HepG2 (cell line): ENCODE results near the gene TBX6. TPM values are rescaled to one million over a fixed set of nuclear protein-coding genes. Genes with fewer than 3 reads are reported as not detected.
A peak's percentile ranks its signal among the peaks of the same experiment; 100 is the strongest.

ENCODE experiments used
- ELF3 ChIP-seq: IDR thresholded peaks from 2 replicates; pipeline ENCODE4 v1.6.1; 2016; ENCODE audit warnings: missing genetic modification reagents, missing compliant biosample characterization
- ESRRA ChIP-seq: sonication (generic); formaldehyde crosslinking; IDR thresholded peaks from 2 replicates; pipeline ENCODE4 v1.5.1; 2020; ENCODE audit warnings: mild to moderate bottlenecking, low read depth, missing genetic modification reagents
- HNRNPK ChIP-seq: fragments of 200-400 bp; formaldehyde crosslinking; IDR thresholded peaks from 2 replicates; pipeline ENCODE4 v1.6.1; 2018; ENCODE audit warnings: low read length, low read depth, moderate library complexity, mild to moderate bottlenecking; ENCODE audit not compliant: poor library complexity, severe bottlenecking
- MAFG ChIP-seq: sonication (generic); formaldehyde crosslinking; IDR thresholded peaks from 2 replicates; pipeline ENCODE4 v1.5.1; 2020; ENCODE audit warnings: mild to moderate bottlenecking, missing genetic modification reagents
- MLX ChIP-seq: IDR thresholded peaks from 2 replicates; pipeline ENCODE4 v1.6.1; 2016
- MXD4 ChIP-seq: IDR thresholded peaks from 2 replicates; pipeline ENCODE4 v1.6.1; 2016; ENCODE audit warnings: mild to moderate bottlenecking, missing biosample characterization, missing genetic modification reagents
- NCOR1 ChIP-seq: fragments of 200-600 bp; sonication (generic); IDR thresholded peaks from 2 replicates; pipeline ENCODE4 v1.7.0; 2017; ENCODE audit warnings: antibody characterized with exemption, low read length, borderline replicate concordance
- NR1H2 ChIP-seq: sonication (generic); formaldehyde crosslinking; IDR thresholded peaks from 2 replicates; pipeline ENCODE4 v1.8.1; 2022; ENCODE audit warnings: low read depth, missing genetic modification reagents, borderline replicate concordance
- PHF20 ChIP-seq: sonication (generic); formaldehyde crosslinking; IDR thresholded peaks from 2 replicates; pipeline ENCODE4 v1.5.0; 2020; ENCODE audit warnings: mild to moderate bottlenecking, missing genetic modification reagents
- PPARG ChIP-seq: conservative IDR thresholded peaks from 2 replicates; pipeline ENCODE4 v1.6.1; 2016; ENCODE audit warnings: missing biosample characterization, missing genetic modification reagents
- SNAI1 ChIP-seq: sonication (generic); formaldehyde crosslinking; IDR thresholded peaks from 2 replicates; pipeline ENCODE4 v1.5.0; 2020; ENCODE audit warnings: mild to moderate bottlenecking, missing genetic modification reagents, borderline replicate concordance
- SSRP1 ChIP-seq: IDR thresholded peaks from 2 replicates; pipeline ENCODE4 v1.6.1; 2016; ENCODE audit warnings: control low read depth
- TAF15 ChIP-seq: fragments of 200-400 bp; formaldehyde crosslinking; IDR thresholded peaks from one replicate; pipeline ENCODE4 v1.6.1; 2018; ENCODE audit warnings: mild to moderate bottlenecking, low read depth, low read length; ENCODE audit not compliant: poor library complexity, severe bottlenecking
- TBL1XR1 ChIP-seq: fragments of 150-350 bp; IDR thresholded peaks from 2 replicates; pipeline ENCODE4 v1.6.1; 2014; ENCODE audit warnings: borderline replicate concordance, low read length; ENCODE audit not compliant: partially characterized antibody
- TFDP2 ChIP-seq: sonication (generic); formaldehyde crosslinking; IDR thresholded peaks from 2 replicates; pipeline ENCODE4 v1.4.0; 2020; ENCODE audit warnings: missing genetic modification reagents
- ZBTB33 ChIP-seq: sonication (generic); formaldehyde crosslinking; IDR thresholded peaks from 2 replicates; pipeline ENCODE4 v1.4.0; 2020; ENCODE audit warnings: missing genetic modification reagents
- ZFP41 ChIP-seq: sonication (generic); formaldehyde crosslinking; IDR thresholded peaks from 2 replicates; pipeline ENCODE4 v1.4.0; 2020; ENCODE audit warnings: mild to moderate bottlenecking, missing genetic modification reagents, borderline replicate concordance
- ZNF235 ChIP-seq: sonication (generic); formaldehyde crosslinking; IDR thresholded peaks from 2 replicates; pipeline ENCODE4 v1.8.1; 2023; ENCODE audit warnings: mild to moderate bottlenecking, missing genetic modification reagents, borderline replicate concordance
- polyA plus RNA-seq, 8 experiments: library from polyadenylated mRNA; depleted of rRNA in 3 of 8; stranded (reverse) in 7 of 8; unstranded in 1 of 8; fragments of >200 nt; fragmentation: Illumina TruSeq in 4 of 8; extraction: Trizol in 4 of 8; gene quantifications; 2 replicates each; pipeline versions ENCODE4 v1.2.1 to v1.2.3, GENCODE V29; 2011 to 2016; ENCODE audit warnings: low read depth in 4 of 8, missing spikeins in 1 of 8, mixed read lengths in 1 of 8; ENCODE audit not compliant: insufficient read depth in 1 of 8
- total RNA-seq, 5 experiments: library from RNA; depleted of rRNA; stranded (reverse); fragments of >200 nt; fragmentation: Illumina TruSeq; extraction: Trizol; gene quantifications; 2 replicates each; pipeline ENCODE4 v1.2.3, GENCODE V29; 2016; ENCODE audit warnings: low read depth in 1 of 5
- TF ChIP-seq, protein P1 (sequence below): sonication (generic); formaldehyde crosslinking; IDR thresholded peaks from 2 replicates; pipeline ENCODE4 v1.4.0; 2020; ENCODE audit warnings: low read depth, mild to moderate bottlenecking, missing genetic modification reagents
- TF ChIP-seq, protein P2 (sequence below): fragments of 450-650 bp; IDR thresholded peaks from 2 replicates; pipeline ENCODE4 v1.6.1; 2017; ENCODE audit warnings: mild to moderate bottlenecking

Gene TBX6
- total and polyA plus RNA-seq, 2 of the 13 experiments (the other 11 are each of a cell fraction or from before 2014, with no cell fraction given) = 0.24 to 0.42 TPM

DNA sequence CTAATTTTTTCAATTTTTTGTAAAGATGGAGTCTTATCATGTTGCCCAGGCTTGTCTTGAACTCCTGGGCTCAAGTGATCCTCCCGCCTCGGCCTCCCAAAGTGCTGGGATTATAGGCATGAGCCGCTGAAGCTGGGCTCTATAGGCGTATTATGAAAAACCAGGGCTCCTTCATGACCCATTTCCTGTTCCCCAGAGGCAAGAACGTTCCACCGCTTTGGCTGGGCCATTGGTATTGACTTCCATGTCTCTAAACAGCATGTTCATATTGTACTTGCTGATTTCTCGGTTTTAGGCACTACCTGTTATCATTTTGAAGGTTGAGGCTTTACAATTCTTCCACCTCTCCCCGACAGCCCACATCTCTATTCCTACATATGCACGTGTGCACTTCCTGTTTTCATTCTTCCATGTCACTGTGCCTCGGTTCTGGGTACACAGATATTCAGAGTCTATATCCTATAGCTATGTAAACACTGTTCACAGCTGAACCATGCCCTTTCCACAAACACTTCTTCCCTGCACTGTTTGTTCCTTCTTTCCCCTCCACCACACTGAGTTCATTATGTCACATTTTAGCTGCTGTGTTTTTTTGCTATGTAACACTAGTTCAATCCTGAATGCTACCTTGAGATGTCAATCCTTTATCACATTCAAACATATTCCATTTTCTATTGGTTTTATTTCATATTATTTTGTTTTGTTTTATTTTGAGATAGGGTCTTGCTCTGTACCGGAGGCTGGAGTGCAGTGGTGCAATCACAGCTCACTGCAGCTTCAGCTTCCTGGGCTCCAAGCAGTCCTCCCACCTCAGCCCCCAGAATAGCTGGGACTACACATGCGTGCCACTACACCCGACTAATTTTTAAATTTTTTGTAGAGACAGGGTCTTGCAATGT, 48.1 kb upstream of the TBX6 start (continued):
- TF ChIP-seq TBL1XR1 (peak; percentile 88), ZNF235 (CRISPR knock-in tag) (no peak), SSRP1 (no peak; the same call in 1 of the 2 replicates), ESRRA (CRISPR knock-in tag) (peak; percentile 59), PHF20 (CRISPR knock-in tag) (peak; percentile 52; the same call in 1 of the 2 replicates), MXD4 (CRISPR knock-in tag) (peak; percentile 91), HNRNPK (no peak), TAF15 (no peak), ELF3 (CRISPR knock-in tag) (peak; percentile 99), ZBTB33 (peak; percentile 65; the same call in 1 of the 2 replicates), NR1H2 (CRISPR knock-in tag) (no peak), MAFG (CRISPR knock-in tag) (no peak), MLX (peak; percentile 98), PPARG (CRISPR knock-in tag) (peak; percentile 91), SNAI1 (CRISPR knock-in tag) (no peak), NCOR1 (peak; percentile 51; the same call in 1 of the 2 replicates), ZFP41 (CRISPR knock-in tag) (no peak), TFDP2 (no peak; the same call in none of the 2 replicates)
- TF ChIP-seq, protein P1, sequence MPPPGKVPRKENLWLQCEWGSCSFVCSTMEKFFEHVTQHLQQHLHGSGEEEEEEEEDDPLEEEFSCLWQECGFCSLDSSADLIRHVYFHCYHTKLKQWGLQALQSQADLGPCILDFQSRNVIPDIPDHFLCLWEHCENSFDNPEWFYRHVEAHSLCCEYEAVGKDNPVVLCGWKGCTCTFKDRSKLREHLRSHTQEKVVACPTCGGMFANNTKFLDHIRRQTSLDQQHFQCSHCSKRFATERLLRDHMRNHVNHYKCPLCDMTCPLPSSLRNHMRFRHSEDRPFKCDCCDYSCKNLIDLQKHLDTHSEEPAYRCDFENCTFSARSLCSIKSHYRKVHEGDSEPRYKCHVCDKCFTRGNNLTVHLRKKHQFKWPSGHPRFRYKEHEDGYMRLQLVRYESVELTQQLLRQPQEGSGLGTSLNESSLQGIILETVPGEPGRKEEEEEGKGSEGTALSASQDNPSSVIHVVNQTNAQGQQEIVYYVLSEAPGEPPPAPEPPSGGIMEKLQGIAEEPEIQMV (CRISPR knock-in tag) = peak; percentile 44; the same call in 1 of the 2 replicates
- TF ChIP-seq, protein P2, sequence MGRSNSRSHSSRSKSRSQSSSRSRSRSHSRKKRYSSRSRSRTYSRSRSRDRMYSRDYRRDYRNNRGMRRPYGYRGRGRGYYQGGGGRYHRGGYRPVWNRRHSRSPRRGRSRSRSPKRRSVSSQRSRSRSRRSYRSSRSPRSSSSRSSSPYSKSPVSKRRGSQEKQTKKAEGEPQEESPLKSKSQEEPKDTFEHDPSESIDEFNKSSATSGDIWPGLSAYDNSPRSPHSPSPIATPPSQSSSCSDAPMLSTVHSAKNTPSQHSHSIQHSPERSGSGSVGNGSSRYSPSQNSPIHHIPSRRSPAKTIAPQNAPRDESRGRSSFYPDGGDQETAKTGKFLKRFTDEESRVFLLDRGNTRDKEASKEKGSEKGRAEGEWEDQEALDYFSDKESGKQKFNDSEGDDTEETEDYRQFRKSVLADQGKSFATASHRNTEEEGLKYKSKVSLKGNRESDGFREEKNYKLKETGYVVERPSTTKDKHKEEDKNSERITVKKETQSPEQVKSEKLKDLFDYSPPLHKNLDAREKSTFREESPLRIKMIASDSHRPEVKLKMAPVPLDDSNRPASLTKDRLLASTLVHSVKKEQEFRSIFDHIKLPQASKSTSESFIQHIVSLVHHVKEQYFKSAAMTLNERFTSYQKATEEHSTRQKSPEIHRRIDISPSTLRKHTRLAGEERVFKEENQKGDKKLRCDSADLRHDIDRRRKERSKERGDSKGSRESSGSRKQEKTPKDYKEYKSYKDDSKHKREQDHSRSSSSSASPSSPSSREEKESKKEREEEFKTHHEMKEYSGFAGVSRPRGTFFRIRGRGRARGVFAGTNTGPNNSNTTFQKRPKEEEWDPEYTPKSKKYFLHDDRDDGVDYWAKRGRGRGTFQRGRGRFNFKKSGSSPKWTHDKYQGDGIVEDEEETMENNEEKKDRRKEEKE = no peak
